GM13976 (cell line): ENCODE results near the gene VPS11.

ENCODE experiments used
- DNase-seq: peaks from one replicate; pipeline ENCODE4 v3.0.0; 2012; ENCODE audit warnings: low spot score
- CTCF ChIP-seq: IDR thresholded peaks from 2 replicates; pipeline ENCODE4 v1.5.1; 2012; ENCODE audit warnings: borderline replicate concordance, mild to moderate bottlenecking; ENCODE audit not compliant: insufficient read depth; ENCODE audit errors: extremely low read depth, missing control alignments, control extremely low read depth
- in situ Hi-C: fragments of 300-500 bp; cut with MboI; formaldehyde crosslinking; loops from one replicate; pipeline ENCODE4 v1.12.0; 2022; ENCODE audit warnings: low sequenced_read_pairs, mixed read lengths, inconsistent platforms; ENCODE audit not compliant: unreplicated experiment

The VPS11 gene

DNA sequence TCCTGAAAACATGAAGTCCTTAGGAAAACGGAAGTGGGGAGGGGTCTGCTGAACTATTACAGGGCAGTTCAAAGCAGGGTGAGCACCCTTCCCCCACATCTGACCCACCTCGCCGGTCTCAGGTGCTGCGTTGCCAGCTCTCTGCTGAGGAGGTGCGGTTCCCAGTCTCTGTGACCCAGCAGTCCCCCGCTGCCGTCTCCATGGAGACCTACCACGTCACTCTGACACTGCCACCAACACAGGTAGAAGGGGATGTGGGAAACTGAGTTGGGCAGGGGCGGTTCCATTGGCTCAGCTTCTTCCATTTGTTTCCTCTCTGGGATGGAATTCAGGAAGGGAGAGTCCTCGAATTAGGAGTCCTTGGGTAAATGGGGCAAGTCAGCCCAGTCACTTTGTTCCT, 42.8 kb downstream of the VPS11 start:
- TF ChIP-seq CTCF = no peak
- in situ Hi-C loops = no loop called here
- DNase-seq = no peak

DNA sequence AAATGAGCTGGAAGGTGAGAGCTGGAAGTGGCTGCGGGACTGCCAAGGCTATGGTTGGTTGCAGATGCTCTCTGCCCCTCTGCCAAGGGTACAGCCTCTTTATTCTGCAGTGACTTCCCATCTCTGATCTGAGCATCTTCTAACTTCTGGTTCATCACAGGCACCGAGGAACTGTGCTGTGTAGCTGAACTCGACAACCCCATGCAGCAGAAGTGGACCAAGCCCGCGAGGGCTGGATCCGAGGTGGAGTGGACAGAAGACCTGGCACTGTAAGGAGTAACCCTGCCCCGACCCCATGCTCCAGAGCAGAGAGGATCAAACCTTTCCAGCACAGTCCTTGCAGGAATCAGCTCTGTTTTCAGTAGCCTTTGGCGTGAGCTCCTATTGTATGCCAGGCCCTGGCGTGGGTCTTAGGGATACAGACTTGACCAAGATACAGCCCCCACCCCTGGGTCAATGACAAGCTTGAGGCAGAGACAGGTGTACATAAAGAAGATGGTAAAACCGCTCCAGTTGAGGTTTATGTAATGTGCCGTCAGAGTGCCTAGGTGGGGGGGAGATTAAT, 43.8 kb downstream of the VPS11 start:
- no peak for DNase-seq
- TF ChIP-seq CTCF = no peak
- in situ Hi-C loops = no loop called here

DNA sequence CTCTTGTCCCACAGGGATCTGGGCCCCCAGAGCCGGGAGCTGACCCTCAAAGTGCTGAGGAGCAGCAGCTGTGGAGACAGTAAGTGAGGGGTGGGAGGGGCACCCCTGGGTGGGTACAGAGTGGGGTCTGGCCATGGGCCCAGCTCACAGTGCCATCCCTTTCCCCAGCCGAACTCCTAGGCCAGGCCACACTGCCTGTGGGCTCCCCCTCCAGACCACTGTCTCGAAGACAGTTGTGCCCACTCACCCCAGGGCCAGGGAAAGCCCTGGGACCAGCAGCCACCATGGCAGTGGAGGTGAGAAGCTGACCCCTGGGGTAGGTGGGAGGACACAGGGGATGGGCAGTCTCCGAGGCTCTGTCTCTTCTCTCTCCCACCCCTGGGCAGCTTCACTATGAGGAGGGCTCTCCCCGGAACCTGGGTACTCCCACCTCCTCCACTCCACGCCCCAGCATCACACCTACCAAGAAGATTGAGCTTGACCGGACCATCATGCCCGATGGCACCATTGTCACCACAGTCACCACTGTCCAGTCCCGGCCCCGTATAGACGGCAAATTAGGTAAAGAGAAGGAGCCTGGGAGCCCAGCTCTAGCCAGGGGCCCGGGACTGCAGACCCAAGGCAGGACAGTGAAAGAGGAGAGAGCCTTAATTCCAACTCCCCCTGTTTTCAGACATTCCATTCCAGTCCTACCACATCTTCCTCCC, 44.8 kb downstream of the VPS11 start:
- no peak for TF ChIP-seq CTCF
- in situ Hi-C loops = no loop called here
- DNase-seq = no peak

GRCh38 chr11:119113716-119114115, 46.1 kb downstream of the VPS11 start:
- no peak for DNase-seq
- TF ChIP-seq CTCF = no peak
- in situ Hi-C loops = no loop called here

GRCh38 chr11:119114351-119114750, 46.7 kb downstream of the VPS11 start:
- TF ChIP-seq CTCF = no peak
- DNase-seq = no peak
- in situ Hi-C loops = no loop called here

DNA sequence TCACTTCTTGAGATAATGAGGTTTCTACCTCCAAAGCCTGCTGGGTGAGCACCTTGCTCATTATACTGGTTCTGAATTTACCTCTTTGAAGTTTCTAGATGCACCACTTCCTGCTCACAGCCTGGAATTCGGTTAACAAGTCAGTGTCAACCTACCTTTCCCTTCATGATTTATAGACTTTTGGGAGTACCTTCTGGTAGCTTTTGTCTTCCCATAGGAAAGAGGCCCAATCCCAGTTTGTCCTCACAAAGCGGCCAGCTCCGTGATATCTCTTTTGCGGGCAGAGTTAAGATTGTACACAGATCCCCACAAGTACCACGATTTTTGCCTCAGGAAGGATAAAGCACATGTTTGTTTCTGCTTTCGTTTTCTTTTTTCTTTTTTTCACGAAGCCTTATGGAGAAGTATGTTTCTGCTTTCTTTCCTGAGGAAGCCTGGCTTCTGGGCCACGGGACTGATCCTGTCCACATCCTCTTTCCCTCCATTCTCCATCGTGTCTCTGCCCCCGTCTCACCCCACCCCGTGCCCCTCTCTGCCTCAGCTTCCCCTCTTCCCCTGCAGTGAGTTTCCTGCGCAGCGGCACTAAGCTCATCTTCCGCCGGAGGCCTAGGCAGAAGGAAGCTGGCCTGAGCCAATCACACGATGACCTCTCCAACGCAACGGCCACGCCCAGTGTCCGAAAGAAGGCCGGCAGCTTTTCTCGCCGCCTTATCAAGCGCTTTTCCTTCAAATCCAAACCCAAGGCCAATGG, 48.0 kb downstream of the VPS11 start:
- in situ Hi-C loops = no loop called here
- DNase-seq = no peak
- TF ChIP-seq CTCF = no peak
